Left ventricle myocardium inferior (tissue), 1 donor: ENCODE results near the gene PHF21A. TPM values are rescaled to one million over a fixed set of nuclear protein-coding genes. Genes with fewer than 3 reads are reported as not detected.

ENCODE experiments used
- total RNA-seq: library from RNA; stranded (reverse); fragmentation: NEBNext Ultra II Directional; extraction: Animal tissue kit (Norgen Biotek cat#: 25700); gene quantifications from one replicate; pipeline ENCODE4 v1.2.1, GENCODE V29; 2021
- donor health status: DM: no; HTN: yes; CAD: no; lungs with severe emphysema.

PHF21A gene
- total RNA-seq, 1 donor from 2014 or later, result 36.6 TPM

Other genes starting within 250 kb of the PHF21A start
- 4.6 TPM for gene MAPK8IP1, start 235.8 kb downstream of the PHF21A start, total RNA-seq
- gene FREY1, start 214.2 kb downstream of the PHF21A start, total RNA-seq, result not detected
- gene PEX16, start 203.6 kb downstream of the PHF21A start, total RNA-seq, result 10.9 TPM
- gene LARGE2, start 198.8 kb downstream of the PHF21A start, total RNA-seq, result not detected
- gene CREB3L1, start 156.2 kb upstream of the PHF21A start, total RNA-seq, result 40.9 TPM
- gene DGKZ, start 226.0 kb upstream of the PHF21A start, total RNA-seq, result 77.1 TPM